ENCODE measurements around the gene ARHGDIG.
"Not testable (repeated sequence)": the region's sequence is repeated elsewhere in the genome, so short reads cannot be mapped to it uniquely, and the experiment has no call there.

The ARHGDIG gene

DNA sequence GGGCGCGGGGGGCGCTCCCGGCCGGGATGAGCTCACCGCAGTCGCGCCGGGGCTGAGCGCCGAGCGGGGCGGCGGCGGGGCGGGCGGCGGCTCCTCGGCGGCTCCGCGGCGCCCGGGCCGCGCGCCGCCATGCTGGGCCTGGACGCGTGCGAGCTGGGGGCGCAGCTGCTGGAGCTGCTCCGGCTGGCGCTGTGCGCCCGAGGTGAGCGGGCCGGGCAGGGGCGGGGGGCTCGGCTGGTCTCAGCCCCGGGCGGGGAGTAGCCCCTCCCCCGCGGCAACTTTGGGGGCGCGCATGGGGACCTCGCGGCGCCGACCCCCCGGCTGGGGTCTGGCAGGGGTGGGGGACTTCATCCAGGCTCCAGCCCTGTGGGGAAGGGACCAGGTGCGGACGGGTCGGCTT is at the start of gene ARHGDIG:
ARHGDIG (plus strand) TSS at position 40 of the 400 bp plus-strand sequence; CDS start at position 130, 90 bp downstream.
- no peak for DNase-seq (ENCODE audit: low spot score)

DNA sequence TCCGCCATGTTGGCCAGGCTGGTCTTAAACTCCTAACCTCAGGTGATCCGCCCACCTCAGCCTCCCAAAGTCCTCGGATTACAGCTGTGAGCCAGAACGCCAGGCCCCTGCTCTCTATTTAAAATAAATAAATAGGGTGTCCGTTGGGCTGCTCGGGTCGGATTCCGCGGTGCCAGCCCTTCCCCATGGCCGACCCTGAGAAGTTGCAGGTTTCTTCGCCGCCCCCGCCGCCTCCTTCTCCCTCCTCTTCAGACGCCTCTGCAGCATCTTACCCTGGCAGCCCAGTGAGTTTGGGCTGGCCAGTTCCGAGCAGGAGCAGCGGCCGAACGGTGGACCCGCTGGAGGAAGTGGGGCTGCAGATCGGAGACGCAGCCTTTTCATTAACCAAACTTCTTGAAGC is 49.4 kb upstream of the ARHGDIG start:
- DNase-seq (ENCODE audit: low spot score): no peak

DNA sequence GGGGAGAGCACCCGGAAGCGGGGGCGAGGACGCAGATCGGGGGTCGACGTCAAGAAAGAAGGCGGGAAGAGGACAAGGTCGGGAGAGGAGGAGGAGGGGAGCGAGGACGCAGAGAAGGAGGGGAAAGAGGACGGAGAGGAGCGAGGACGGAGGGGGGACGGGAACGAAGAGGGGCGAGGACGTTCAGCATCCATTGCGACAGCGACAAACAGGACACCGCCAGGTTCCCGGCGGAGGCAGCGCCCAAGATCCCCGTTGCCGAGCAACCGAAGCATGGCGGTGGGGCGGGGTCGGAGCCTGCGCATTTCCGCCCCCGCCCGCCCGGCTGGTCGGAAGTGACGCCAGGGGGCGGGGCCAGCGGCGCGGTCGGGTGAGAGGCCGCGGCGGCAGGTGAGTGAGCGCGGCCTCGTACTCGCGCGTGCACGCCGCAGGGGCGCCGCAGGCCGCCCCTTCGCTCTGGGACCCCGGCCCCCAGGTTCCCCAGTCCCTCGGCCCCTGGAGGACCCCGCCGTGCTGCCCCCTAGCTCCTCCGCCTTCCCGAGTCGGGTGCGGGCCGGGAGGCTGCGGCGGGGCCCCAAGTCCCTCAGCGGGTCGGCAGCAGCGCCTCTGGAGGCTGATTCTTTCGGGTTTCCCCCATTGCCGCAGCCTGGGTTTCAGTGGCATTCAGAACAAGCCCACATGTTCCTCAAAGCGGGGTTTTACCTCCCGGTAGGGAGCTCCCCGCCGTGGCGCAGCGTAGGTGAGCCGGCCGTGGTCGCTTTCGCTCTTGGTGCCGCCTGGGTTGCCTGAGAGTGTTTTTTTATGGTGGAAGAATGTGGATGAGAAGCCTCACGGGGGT is 45.7 kb upstream of the ARHGDIG start, which contains the start of gene FAM234A:
FAM234A (plus strand) TSS at position 354 of the 838 bp plus-strand sequence. CDS start 19,593 bp downstream, outside the sequence.
- DNase-seq (ENCODE audit: low spot score): peak; percentile 96

DNA sequence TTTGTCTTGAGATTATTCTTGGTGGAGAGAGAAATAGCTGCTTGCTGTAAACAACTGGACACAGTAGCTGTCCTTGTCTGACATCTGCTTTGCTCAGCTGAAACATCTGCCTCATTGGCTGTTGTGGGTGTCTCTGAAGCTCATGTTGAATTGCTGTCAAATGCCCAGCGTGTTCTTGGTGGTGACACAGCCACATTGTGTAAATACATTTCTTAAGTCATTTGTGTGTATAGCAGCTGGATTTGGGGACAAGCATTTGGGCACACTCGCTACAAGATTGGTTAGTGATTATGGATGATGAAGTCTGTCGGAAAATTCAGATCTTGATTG is 40.5 kb upstream of the ARHGDIG start:
- no peak for DNase-seq (ENCODE audit: low spot score)

DNA sequence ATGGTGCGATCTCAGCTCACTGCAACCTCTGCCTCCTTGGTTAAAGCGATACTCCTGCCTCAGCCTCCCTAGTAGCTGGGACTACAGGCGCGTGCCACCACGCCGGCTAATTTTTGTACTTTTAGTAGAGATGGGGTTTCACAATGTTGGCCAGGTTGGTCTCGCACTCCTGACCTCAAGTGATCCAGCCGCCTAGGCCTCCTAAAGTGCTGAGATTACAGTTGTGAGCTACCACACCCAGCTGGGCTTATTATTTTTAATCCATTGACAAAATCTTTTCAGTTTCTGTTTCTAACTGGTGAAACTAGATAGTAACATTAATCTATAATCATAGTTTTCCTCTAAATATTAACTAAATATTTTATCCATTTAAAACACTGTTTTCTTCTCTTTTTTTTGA is 39.8 kb upstream of the ARHGDIG start:
- no peak for DNase-seq (ENCODE audit: low spot score)

DNA sequence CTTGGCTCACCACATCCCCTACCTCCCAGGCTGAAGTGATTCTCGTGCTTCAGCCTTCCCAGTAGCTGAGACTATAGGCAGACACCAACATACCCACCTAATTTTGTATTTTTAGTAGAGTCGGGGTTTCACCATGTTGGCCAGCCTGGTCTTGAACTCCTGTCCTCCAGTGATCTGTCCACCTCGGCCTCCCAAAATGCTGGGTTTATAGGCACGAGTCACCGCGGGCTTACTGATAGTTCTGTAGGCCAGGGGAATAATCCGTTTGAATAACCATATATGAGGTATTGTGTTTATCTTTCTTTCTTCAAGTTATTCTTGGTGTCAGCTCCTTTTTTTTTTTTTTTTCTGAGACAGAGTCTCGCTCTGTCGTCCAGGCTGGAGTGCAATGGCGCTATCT is 38.1 kb upstream of the ARHGDIG start:
- DNase-seq (ENCODE audit: low spot score): no peak

DNA sequence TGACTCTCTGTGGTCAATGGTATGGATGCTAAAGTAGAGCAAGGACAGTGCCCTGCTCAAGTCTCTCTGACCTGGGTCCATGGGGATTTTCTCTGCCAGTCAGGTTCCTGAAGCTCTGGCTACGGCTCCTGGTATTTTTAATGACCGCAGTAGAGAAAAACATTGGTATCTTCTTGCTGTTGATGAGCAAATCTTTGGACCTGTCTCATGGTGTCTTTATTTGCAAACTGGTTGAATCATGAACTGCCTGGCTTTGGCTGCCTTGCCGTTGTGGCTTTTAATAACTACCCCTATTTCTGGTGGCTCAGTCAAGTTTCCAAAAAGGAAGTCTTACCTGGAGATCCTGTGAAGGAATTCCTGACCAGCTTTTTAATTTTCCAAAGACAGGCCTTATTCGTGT is 37.0 kb upstream of the ARHGDIG start:
- no peak for DNase-seq (ENCODE audit: low spot score)

DNA sequence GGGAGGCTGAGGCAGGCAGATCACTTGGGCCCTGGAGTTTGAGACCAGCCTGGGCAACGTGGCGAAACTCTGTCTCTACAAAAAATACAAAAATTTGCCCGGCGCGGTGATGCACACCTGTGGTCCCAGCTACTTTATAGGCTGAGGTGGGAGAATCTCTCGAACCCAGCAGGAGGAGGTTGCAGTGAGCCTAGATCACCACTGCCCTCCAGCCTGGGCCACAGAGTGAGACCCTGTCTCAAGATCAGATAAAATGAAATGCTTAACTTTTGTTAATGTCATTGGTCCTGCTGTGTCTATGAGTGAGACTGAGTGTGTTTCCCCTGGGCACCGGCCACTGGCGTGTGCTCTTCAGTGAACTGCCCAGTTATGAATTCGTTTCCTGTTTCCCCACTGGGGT is 35.3 kb upstream of the ARHGDIG start:
- no peak for DNase-seq (ENCODE audit: low spot score)

DNA sequence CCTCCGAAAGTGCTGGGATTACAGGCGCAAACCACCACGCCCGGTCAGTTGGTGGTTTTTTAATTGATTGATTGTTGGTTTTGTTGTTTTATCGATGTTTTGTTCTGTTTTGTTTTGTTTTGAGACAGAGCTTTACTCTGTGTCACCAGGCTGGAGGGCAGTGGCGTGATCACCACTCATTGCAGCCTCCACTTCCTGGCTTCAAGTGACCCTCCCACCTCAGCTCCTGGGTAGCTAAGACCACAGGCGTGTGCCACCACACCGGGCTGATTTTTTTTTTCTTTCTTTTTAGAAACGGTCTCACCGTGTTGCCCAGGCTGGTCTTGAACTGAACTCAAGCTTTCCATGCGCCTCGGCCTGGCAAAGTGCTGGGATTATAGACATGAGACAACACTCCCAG is 33.4 kb upstream of the ARHGDIG start:
- no peak for DNase-seq (ENCODE audit: low spot score)

DNA sequence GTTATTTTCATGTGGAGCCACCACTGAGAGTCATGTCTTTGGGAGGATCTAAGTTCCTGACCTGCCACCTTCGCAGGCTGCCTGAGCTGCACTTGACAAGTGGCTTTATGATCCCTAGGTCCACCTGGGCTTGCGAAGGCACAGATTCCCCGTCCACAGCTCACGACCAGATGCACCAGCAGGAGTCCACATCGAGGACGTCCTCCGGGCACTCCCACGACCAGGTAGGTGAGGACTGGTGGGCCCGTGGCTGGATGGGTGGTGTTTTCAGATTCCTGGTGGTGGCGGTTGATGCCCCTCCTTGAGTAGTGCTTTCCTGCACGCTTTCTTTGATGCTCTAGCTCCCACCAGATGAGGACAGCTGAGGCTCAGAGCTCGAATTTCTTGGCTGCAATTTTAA is 31.0 kb upstream of the ARHGDIG start:
- DNase-seq (ENCODE audit: low spot score): no peak

DNA sequence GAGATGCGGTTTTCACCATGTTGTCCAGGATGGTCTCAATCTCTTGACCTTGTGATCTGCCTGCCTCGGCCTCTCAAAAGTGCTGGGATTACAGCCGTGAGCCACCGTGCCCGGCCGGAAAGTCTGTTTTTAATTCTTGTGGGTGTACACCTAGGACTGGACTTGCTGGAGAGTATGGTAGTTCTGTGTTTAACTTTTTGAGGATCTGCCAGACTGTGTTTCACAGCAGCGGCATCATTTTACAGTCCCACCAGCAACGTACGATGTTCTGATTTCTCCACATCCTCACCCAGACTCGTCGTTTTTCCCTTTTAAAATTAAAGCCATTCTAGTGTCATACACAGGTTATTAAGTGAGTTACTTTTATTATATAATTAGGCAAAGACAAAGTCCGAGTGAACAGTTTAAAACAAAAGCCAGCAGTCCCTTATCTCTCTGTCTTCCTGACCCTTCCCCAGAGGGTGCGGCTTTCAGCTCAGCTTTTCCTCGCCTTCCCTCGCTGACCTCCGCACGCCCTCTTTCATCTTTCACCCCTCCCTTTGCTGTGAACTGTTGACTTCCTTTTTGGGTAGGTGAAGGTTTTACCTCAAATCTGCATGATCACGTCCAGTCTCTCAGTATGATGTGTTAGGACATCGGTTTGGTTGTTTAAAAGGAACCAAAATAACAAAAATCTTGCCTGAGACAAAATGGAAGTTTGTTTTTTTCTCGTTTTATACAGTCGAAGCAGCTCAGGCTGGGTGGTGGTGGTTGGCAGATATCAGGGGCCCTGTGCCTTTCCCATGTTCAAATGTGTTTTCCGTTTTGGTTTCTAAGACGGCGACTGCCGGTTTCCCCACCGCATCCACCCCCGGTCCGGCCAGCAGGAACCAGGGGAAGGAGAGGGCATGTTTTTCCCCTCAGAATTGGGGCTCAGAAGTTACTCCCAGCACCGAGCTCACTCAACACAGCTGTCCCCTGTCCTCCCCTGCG is 27.7 kb upstream of the ARHGDIG start:
- no peak for DNase-seq (ENCODE audit: low spot score)

DNA sequence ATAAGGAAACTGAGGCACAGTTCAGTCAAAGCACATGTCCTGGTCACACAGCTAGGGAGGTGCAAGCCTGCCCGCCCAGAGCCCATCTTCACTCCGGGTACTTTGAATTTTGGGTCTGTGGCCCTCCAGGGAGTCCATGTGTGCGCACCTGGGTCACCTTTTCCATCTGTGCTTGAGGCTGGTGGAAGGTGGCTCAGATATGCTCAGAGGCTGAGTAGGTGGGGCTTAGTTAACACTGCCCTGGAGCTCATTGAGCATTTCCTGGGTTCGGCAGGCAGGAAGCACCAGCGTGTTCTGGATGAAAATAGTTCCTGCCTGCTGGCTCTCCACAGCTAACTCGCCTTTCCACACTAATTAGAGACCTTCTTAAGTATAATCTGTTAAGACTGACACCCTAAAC is 26.6 kb upstream of the ARHGDIG start:
- DNase-seq (ENCODE audit: low spot score): no peak

DNA sequence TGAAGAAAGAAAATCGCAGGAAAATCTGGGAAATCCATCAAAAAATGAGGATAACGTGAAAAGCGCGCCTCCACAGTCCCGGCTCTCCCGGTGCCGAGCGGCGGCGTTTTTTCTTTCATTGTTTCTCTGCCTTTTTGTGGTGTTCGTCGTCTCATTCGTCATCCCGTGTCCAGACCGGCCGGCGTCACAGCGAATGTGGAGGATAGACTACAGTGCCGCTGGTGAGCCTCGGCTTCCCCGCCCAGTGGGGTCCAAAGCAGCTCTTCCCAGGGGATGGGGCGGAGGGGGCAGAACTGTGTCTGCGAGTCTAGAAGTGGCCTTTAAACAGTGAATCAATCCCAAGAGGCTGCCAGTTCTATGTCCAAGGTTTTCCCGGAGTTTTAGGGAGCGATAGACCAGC is 25.9 kb upstream of the ARHGDIG start:
- no peak for DNase-seq (ENCODE audit: low spot score)

DNA sequence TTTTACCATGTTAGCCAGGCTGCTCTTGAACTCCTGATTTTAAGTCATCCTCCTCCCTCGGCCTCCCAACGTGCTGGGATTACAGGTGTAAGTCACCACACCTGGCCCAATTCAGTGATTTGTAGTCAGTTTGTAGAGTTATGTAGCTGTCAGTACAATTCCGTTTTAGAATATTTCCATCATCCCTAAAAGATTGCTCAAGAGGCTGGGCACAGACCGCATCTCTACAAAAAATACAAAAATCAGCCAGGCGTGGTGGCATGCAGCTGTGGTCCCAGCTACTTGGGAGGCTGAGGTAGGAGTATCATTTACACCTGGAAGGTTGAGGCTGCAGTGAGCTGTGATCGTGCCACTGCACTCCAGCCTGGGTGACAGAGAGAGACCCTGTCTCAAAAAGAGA is 25.2 kb upstream of the ARHGDIG start:
- DNase-seq (ENCODE audit: low spot score): no peak

DNA sequence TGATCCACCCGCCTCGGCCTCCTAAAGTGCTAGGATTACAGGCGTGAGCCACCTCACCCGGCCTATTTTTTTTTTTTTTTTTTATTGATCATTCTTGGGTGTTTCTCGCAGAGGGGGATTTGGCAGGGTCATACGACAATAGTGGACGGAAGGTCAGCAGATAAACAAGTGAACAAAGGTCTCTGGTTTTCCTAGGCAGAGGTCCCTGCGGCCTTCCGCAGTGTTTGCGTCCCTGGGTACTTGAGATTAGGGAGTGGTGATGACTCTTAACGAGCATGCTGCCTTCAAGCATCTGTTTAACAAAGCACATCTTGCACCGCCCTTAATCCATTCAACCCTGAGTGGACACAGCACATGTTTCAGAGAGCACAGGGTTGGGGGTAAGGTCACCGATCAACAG is 22.3 kb upstream of the ARHGDIG start:
- DNase-seq (ENCODE audit: low spot score): not testable (repeated sequence)

DNA sequence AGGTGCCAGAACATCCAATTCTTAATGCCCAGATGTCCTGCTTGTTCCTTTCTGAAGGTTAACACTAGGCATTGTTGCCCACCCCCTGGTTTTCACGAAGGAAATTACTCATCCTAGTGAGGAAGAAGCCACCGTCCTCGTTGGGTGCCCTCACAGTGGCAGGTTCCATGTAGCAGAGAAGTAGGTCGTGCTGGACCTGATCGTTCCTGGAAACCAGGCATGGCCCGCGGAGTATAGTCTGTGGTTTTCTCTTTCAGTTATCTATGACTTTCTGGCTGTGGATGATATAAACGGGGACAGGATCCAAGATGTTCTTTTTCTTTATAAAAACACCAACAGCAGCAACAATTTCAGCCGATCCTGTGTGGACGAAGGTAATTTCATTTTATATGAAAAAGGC is 21.2 kb upstream of the ARHGDIG start:
- no peak for DNase-seq (ENCODE audit: low spot score)

DNA sequence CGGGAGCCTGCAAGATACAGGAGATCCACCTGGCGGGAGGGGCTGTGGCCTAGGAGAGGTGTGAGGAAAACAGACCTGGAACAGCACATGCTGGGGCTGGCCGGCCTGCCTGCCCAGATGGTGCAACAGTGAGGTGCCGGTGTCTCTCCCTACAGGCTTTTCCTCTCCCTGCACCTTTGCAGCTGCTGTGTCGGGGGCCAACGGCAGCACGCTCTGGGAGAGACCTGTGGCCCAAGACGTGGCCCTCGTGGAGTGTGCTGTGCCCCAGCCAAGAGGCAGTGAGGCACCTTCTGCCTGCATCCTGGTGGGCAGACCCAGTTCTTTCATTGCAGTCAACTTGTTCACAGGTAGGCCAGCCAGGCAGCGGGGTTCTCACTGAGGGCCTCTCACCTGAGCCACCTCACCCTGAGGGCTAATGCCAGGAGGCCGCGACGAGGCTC is 20.6 kb upstream of the ARHGDIG start:
- no peak for DNase-seq (ENCODE audit: low spot score)

DNA sequence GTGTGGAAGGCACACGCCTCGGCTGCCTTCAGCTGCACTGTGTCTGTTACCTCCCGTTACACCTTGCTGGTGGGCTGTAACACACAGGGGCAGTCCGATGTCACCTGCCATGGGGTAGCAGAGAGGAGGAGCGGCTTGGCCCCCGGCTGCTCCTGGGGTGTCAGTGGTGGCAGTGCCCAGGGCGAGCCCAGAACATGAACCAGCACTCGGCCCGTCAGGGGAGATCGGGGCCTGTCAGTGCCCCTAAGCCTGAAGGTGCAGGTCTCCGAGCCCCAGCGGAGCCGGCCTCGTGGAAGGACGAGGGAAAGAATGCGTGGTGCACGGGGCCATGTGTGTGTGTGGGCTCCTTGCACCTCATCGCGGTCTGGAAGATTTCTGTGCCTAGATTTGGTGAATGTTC is 20.1 kb upstream of the ARHGDIG start:
- DNase-seq (ENCODE audit: low spot score): no peak

DNA sequence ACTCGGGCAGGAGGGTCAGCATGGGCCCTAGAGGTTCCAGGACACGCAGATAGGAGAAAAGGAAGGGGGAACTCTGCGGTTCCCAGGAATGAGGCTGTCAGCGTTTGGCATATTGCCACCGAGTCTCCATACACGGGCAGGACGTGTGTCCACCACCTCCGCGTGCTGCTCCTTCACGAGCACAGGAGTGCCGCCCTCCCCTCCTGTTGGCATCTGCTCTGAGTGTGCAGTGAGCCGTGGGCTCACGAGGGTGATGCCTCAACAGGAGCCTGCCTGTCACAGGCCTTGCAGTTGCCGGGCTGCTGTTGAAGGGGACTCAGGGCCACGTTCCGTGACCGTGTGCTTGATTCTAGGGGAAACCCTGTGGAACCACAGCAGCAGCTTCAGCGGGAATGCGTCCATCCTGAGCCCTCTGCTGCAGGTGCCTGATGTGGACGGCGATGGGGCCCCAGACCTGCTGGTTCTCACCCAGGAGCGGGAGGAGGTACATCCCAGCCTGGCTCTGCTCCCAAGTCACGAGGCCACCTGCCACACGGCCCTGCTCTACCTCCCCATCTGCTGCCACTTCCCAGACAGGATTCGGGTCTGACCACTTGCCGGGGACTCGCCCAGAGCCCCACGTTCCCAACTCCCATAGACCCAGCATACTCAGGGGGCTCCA is 19.2 kb upstream of the ARHGDIG start:
- no peak for DNase-seq (ENCODE audit: low spot score)

DNA sequence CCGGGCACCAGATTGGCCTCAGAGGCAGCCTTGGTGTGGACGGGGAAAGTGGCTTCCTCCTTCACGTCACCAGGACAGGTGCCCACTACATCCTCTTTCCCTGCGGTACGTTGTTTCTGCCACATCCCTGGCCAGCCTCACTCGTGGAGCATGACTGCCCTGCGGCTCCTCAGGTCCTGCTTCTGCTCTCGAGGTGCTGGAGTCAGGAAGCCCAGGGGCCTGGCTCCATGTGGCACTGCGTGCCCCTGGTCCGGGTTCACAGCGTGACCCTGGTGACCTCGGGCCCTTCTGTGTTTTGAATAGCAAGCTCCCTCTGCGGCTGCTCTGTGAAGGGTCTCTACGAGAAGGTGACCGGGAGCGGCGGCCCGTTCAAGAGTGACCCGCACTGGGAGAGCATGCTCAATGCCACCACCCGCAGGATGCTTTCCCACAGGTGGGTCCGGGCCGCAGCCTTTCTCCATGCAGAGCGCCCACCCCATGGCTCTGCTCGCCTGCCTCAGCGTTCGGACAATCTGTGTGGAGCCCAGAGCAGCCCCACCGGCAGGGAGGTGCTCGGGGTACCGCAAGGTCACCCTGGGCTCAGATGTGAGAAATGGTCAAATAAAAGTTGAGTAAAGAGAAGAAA is 18.2 kb upstream of the ARHGDIG start:
- DNase-seq (ENCODE audit: low spot score): no peak

DNA sequence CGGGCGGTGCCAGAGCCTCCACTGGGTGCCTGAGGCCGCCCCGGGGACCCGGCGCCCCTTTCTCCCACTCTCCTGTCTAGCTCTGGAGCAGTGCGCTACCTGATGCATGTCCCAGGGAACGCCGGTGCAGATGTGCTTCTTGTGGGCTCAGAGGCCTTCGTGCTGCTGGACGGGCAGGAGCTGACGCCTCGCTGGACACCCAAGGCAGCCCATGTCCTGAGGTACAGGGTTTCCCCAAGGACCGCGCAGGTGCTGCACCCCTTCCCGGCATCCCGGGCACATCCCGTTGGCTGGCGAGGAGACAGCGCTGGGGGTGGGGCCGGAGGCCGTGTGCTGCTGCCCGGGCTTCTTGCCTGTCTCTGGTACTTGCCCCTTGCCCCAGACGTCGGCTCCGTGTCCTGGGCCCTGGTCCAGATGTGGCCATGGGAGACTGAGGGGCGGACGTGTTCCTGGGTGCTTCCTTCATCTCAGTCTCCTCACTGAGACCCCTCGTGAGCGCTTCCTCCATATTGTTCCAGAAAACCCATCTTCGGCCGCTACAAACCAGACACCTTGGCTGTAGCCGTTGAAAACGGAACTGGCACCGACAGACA is 17.1 kb upstream of the ARHGDIG start:
- no peak for DNase-seq (ENCODE audit: low spot score)

DNA sequence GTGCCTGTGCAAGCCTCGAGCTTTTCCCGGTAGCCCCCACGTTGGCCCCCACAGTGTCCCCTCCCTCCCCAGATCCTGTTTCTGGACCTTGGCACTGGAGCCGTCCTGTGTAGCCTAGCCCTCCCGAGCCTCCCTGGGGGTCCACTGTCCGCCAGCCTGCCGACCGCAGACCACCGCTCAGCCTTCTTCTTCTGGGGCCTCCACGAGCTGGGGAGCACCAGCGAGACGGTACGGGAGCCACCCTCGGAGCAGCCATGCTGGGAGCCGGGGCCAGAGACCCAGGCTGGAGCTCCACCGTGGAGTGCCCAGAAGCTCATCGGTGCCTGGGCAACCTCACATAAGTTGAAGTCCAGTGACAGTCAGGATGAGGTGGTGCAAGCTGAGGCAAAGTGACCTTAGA is 16.4 kb upstream of the ARHGDIG start:
- no peak for DNase-seq (ENCODE audit: low spot score)

Data from LoVo (cell line).